Heart right ventricle (tissue), 16 donors: Measurements from ENCODE around the gene LETMD1. TPM values are rescaled to one million over a fixed set of nuclear protein-coding genes. Genes with fewer than 3 reads are reported as not detected.

Experiments used
- ATAC-seq, 8 donors: fragments of 200-7000 bp; cut with Tn5 transposase; one replicate each; pipeline ENCODE4 v1.9.1; 2020; ENCODE audit warnings: mild to moderate bottlenecking in 8 of 8, moderate library complexity in 8 of 8, moderate number of reproducible peaks in 1 of 8
- DNase-seq, 2 donors: peaks; one replicate each; pipeline ENCODE4 v3.0.0-alpha.2; 2020
- H3K27ac ChIP-seq, 10 donors: fragments of 200-600 bp; sonication (generic) in 2 of 10; one replicate each; pipeline versions ENCODE4 v1.5.0 to v1.8.0; 2020 to 2022; ENCODE audit warnings: mild to moderate bottlenecking in 3 of 10
- H3K27me3 ChIP-seq, 7 donors: fragments of 200-600 bp; one replicate each; pipeline ENCODE4 v1.8.0; 2021 to 2022; ENCODE audit warnings: mild to moderate bottlenecking in 2 of 7
- H3K36me3 ChIP-seq, 9 donors: fragments of 200-600 bp; sonication (generic) in 1 of 9; one replicate each; pipeline versions ENCODE4 v1.5.0 to v1.8.0; 2020 to 2022; ENCODE audit warnings: mild to moderate bottlenecking in 2 of 9
- H3K4me1 ChIP-seq, 9 donors: fragments of 200-600 bp; sonication (generic) in 1 of 9; one replicate each; pipeline versions ENCODE4 v1.5.0 to v1.8.0; 2020 to 2022; ENCODE audit warnings: mild to moderate bottlenecking in 4 of 9
- H3K4me3 ChIP-seq, 10 donors: fragments of 200-600 bp; sonication (generic) in 2 of 10; one replicate each; pipeline versions ENCODE4 v1.5.0 to v1.8.0; 2020 to 2022; ENCODE audit warnings: mild to moderate bottlenecking in 7 of 10, moderate library complexity in 2 of 10
- H3K9me3 ChIP-seq, 11 donors: fragments of 200-600 bp in 10 of 11; sonication (generic) in 2 of 11; one replicate each; pipeline versions ENCODE4 v1.5.0 to v1.8.0; 2013 to 2022; ENCODE audit warnings: mild to moderate bottlenecking in 2 of 11, control low read depth in 1 of 11, moderate library complexity in 1 of 11
- CTCF ChIP-seq, 9 donors: fragments of 200-600 bp; sonication (generic) in 2 of 9; IDR thresholded peaks; one replicate each; pipeline versions ENCODE4 v1.5.0 to v1.8.0; 2021 to 2022; ENCODE audit warnings: antibody characterized with exemption in 9 of 9, mild to moderate bottlenecking in 5 of 9, moderate library complexity in 1 of 9
- WGBS, 2 donors: extraction: QIAGEN DNeasy Blood & Tissue Kit; methylation state at CpG; one replicate each; pipeline ENCODE4 v1.1.7; 2013; ENCODE audit warnings: inconsistent platforms in 1 of 2; 5-methylcytosine and 5-hydroxymethylcytosine counted together
- intact Hi-C, 10 donors: fragments of 100-400 bp; cut with DNase I; formaldehyde crosslinking; loops; one replicate each; pipeline versions ENCODE4 v1.11.1 to v1.14.2; 2022
- polyA plus RNA-seq, 2 donors: library from polyadenylated mRNA; stranded (reverse); fragments of 200-250 nt; gene quantifications; one replicate each; pipeline ENCODE4 v1.2.3, GENCODE V29; 2013
- total RNA-seq, 10 donors: library from RNA; stranded (reverse); fragmentation: NEBNext Ultra II Directional in 3 of 10; extraction: Animal tissue kit (Norgen Biotek cat#: 25700) in 3 of 10; gene quantifications; one replicate each; pipeline versions ENCODE4 v1.2.1 to v1.2.4, GENCODE V29; 2021 to 2023
- donor health status: Arrhythmogenic right ventricular cardiomyopathy.
- donor health status: ischemic (EF 13 %, LVEDD 7.1; RV severe dilation, severe dysfunction).
- donor health status: healthy with polysubstance abuse.
- donor health status: DM: no; HTN: yes; CAD: no.
- donor health status: DM: no; HTN: no; CAD: no.
- donor health status: ischemic (EF 25% LVEDD 6.9; RV normal size, moderate dysfunction).
- donor health status: ischemic (EF 25% LVEDD 5.7; RV mildly dilated, moderate dysfunction).
- donor health status: healthy.
- donor health status: DM: yes; HTN: yes; CAD: no.
- donor health status: Ischemic cardiomyopathy.
- donor health status: ischemic (EF 35%, LVEDD 5.7; RV mildly dilated, moderate dysfunction).
- donor health status: nonischemic (EF 11% LVEDD 7.7; RV severe dilation, severe dysfunction).
- donor health status: DM: yes; HTN: yes; CAD: no.
- donor health status: PGD.
- donor health status: ischemic (EF 29% LVEDD 5.4; RV normal size, mild dysfunction).
- donor health status: nonischemic (EF 23%, LVEDD 6.1; RV moderate dilation, normal function).

The LETMD1 gene
- total and polyA plus RNA-seq, 12 donors, result 17.3 to 27.3 (median 22.6) TPM

- 65 to 66% methylated on average over 7 of the region's 7 CpGs for WGBS, 2 donors
- H3K27ac ChIP-seq, result no peak overlapping the region
- no peak for DNase-seq
- H3K4me3 ChIP-seq, result no peak overlapping the region
- no peaks in the 10 kb centered on the region for H3K4me1 ChIP-seq
- no peaks in the 10 kb centered on the region for H3K27me3 ChIP-seq
- H3K36me3 ChIP-seq, result peaks cover 0 to 100% (median 64%) of the 10 kb centered on the region in 9 donors
- H3K9me3 ChIP-seq, result no peaks in the 10 kb centered on the region
- no peak for ATAC-seq
- intact Hi-C loops, result no loop called here
- TF ChIP-seq CTCF (IDR thresholded peaks at IDR 0.05), result no peak
Observed at GRCh38 chr12:51067771-51068170, 19.6 kb downstream of the LETMD1 start.

- H3K27me3 ChIP-seq, result no peaks in the 10 kb centered on the region
- H3K4me3 ChIP-seq, result no peak overlapping the region
- H3K27ac ChIP-seq, result no peak overlapping the region
- ATAC-seq (peak in 2 of 8 donors; percentile 25 to 55), DNase-seq (no peak)
- intact Hi-C loops, result no loop called here
- no peak for TF ChIP-seq CTCF (IDR thresholded peaks at IDR 0.05)
- WGBS, 2 donors, result 85 to 88% methylated on average over 3 of the region's 3 CpGs
- peaks cover 0 to 98% (median 58%) of the 10 kb centered on the region in 9 donors for H3K36me3 ChIP-seq
- H3K4me1 ChIP-seq, result peaks cover 0 to 6% (median 0%) of the 10 kb centered on the region in 9 donors
- H3K9me3 ChIP-seq, result no peaks in the 10 kb centered on the region
Observed at GRCh38 chr12:51070004-51070403, 21.9 kb downstream of the LETMD1 start.

GRCh38 chr12:51071663-51072062 is 23.5 kb downstream of the LETMD1 start:
- Histone ChIP-seq H3K4me1 (peaks cover 0 to 23% (median 16%) of the 10 kb centered on the region in 9 donors), H3K4me3 (no peak overlapping the region), H3K36me3 (peaks cover 0 to 92% (median 46%) of the 10 kb centered on the region in 9 donors), H3K27me3 (no peaks in the 10 kb centered on the region), H3K9me3 (no peaks in the 10 kb centered on the region), H3K27ac (no peak overlapping the region)
- WGBS, 2 donors, result 87 to 91% methylated on average over 2 of the region's 2 CpGs
- ATAC-seq, result no peak
- no peak for DNase-seq
- TF ChIP-seq CTCF (IDR thresholded peaks at IDR 0.05), result no peak
- intact Hi-C loops, result no loop called here

GRCh38 chr12:51075390-51075789 is 27.3 kb downstream of the LETMD1 start:
- 91 to 97% methylated on average over 5 of the region's 5 CpGs for WGBS, 2 donors
- intact Hi-C loops, result no loop called here

More at GRCh38 chr12:51075390-51075789, 27.3 kb downstream of the LETMD1 start:
- Histone ChIP-seq H3K4me1 (peaks cover 2 to 42% (median 32%) of the 10 kb centered on the region in 9 donors), H3K27me3 (no peaks in the 10 kb centered on the region), H3K9me3 (no peaks in the 10 kb centered on the region), H3K4me3 (no peak overlapping the region), H3K36me3 (peaks cover 0 to 60% (median 32%) of the 10 kb centered on the region in 9 donors), H3K27ac (peak overlapping the region in 1 of 10 donors; percentile 66)
- ATAC-seq, result peak in 1 of 8 donors; percentile 30
- TF ChIP-seq CTCF (IDR thresholded peaks at IDR 0.05), result no peak
- DNase-seq, result no peak
